Epidermal melanocyte (primary cell): ENCODE measurements around the gene PTP4A2.
"Not testable (repeated sequence)": the region's sequence is repeated elsewhere in the genome, so short reads cannot be mapped to it uniquely, and the experiment has no call there.

Source experiments
- DNase-seq: peaks from one replicate; pipeline ENCODE4 v3.0.0; 2011; ENCODE audit warnings: low spot score; ENCODE audit not compliant: insufficient read length

PTP4A2 gene

DNA sequence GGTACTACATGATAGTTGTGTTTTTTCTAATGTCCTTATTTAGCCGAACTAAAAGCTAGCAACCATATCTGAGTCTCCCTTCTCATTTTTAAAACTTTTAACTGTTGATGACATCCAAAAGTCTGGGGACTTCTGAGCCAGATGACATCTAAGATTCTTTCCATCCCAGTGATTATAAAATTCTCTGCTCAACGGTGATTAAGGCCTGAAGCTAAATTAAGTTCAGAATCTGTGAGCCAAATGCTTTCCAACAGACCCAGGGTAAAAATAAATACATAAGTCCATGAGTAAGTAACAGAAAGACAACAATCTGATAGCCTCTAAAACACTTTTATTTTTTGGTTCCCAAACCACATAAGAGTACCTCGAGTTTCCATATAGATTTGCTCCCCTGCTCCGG lies 13.1 kb upstream of the PTP4A2 start:
- no peak for DNase-seq

DNA sequence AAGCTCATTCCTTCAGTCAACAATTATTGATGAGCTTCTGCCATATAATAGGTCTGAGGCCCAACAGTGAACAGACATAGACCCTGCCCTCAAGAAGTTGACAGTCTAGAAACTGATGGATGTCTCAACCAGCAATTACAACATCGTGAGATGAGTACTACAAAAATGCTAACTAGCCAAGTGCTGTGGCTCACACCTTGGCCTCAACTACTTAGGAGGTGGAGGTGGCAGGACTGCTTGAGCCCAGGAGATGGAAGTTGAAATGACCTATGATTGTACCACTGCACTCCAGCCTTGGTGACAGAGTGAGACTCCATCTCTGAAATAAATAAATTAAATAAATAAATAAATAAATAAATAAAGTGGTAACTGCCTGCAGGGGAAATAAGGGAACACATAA lies 11.7 kb upstream of the PTP4A2 start:
- no peak for DNase-seq

DNA sequence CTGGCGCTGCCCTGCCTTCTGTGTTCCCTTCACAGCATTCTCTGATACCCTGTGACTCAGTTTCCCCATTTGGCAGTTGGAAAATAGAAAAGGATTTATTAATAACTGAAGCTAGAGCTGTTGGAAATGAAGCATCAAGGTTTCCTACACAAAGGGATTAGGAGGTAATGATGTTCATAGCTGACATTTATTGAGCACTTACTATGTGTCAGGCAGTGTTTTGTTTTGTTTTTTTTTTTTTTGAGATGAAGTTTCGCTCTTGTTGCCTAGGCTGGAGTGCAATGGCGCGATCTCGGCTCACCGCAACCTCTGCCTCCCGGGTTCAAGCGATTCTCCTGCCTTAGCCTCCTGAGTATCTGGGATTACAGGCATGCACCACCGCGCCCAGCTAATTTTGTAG lies 7.5 kb upstream of the PTP4A2 start:
- DNase-seq: not testable (repeated sequence)

DNA sequence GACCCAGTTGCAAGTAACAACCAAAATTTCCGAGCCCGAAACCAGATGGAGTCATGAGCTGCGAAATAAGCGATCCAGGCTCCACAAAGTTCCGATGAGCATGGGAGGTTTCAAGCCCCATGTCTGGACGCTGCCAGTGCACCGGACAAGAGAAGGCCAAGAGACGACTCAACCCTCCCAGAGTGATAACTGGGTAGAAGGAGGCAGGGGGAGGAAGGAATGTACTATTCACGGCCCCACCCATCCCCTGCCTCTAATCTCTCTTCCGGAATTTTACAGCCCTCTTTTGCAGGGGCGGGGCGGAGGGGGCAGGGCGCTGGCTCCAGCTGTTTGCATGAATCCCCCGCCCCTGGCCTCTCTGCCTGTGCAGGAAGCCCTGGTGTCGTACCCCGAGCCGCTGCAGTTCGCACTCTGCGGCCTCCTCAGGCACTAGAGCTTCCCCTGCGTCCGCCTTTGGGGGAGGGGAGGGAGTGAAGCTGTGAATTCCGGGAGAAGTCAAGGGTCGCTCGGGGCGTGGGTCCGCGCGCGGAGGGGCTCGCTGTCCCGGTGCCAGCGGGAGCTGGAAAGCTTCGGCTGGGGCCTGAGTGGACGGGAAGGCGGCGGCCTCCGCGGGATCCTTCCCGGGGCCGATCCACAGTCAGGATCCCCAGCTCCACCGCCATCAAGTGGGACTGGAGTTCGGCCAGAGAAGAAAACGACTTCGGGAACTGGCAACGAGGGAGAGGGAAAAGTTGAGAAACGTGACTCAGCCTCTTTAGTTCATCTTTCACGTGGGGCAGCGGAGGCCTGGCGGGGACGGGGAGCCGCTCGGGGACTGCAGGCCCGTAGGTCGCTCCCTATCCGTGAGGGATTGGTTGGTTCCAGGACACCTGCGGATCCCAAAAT lies 6.3 kb upstream of the PTP4A2 start:
- peak; percentile 66 for DNase-seq

DNA sequence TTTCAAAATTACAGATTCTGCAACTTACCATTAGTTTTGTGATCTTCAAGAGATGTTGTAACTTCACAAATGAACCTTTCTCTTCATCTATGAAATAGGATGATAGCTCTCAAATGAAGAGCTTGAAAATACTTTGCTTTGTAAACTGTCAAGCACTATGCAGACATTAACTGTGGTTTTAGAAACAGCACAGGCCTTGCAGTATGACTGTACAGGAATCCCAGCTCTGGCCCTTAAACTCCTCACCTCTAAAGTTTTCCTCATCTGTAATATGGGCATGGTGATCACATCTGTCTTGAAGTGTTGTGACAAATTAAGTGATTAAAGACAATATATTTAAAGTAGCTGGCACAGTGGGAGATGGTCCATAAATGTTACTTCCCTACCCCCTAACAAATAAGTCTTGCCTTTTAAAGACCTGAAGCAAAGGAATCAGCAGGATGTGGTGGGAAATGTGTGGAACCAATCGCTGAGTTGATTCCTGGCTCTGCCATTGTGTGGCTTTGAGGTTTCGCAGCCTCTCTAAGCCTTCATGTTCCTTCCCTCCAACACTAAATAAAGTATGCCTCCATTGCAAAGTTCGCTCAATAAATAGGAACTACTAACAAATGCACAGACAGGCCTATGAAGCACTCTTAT lies 5.5 kb upstream of the PTP4A2 start:
- DNase-seq: no peak

DNA sequence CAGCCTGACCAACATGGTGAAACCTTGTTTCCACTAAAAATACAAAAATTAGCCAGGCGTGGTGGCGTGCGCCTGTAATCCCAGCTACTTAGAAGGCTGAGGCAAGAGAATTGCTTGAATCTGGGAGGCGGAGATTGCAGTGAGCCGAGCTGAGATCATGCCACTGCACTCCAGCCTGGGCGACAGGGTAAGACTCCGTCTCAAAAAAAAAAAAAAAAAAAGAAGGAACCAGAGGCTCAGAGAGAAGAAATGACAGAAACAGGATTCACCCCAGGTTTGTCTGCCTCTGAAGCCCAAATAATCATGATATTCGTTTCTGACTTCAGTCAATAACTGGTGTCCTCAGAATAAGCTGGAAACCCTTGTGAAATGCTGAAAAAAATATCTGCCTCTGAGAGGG lies 3.9 kb upstream of the PTP4A2 start:
- not testable (repeated sequence) for DNase-seq

DNA sequence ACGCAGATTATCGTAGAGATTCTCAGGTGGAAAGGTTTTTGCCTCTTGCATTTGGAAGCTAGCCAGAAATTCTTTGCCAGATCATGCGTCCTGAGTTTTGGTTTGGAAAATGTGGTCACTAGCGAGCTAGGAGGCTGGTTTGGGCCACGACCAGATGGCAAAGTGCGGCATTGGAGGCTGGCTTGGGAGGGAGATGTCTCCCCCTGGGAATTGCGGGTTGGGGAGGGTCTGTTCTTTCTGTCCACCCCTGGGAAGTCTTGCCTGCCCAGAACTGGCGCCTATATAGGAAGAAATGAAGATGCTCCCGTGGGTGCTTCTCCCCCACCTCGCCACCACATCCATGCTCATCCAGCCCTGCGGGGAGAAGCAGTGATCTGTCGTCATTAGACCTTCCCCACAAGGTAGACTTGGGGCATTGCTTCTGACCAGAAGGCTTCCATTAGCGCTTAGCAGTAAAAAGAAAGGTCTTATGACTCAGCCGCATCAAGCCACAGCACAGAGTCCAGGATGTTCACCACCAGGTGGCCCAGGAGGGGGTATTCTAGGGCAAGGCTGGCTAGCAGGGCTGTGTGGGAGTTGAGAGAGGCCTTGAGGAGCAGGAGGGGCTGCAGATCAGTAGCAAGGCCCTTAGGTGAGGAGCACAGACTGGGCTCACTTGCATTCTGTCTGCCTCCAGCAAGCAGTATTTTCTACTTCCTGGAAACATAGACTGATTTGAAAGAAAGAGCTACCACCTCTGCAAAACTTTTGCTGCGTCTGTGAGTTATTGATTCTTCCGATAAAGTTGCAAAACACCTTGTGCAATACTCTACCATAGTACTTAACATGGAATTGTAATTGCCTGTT lies 1.5 kb upstream of the PTP4A2 start:
- DNase-seq: no peak

DNA sequence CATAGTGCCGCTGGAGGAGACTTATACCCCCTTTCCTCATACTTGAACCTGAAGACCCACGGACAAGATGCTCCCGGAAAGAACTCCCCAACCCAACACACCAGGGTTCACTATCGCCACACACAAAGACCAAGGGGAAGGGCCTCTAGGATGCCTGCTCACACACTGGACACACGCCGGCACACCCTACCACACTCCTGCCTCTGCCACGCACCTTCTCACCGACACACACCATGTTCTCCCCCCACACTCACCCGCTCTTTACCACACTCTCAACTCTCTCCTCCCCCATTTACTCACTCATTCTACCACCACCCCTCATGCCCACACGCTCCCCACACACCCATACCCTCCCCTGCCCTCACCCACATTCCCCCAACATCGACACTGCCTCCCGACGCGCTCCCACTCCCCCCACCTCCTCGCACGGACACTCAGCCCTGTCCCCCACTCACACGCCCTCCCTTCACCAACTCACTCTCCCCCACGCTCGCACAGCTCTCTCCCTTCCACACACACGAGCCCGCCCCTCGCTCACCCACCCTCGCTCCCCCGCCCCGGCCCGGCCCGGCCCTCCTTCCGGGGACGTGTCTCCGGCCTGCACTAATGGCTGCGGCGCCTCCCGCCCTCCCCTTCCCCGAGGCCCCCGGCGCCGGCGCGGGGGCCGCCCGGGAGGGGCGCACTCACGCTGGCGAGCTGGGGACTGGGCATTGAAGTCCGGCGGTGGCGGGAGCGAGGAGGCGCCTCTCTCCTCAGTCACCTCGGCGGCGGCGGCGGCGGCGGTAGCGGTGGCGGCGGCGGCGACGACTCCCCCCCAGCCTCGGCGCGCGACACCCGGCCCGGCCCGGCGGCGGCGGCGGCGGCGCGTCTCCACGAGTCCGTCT lies 626 bp downstream of the PTP4A2 start:
- DNase-seq: peak; percentile 66

DNA sequence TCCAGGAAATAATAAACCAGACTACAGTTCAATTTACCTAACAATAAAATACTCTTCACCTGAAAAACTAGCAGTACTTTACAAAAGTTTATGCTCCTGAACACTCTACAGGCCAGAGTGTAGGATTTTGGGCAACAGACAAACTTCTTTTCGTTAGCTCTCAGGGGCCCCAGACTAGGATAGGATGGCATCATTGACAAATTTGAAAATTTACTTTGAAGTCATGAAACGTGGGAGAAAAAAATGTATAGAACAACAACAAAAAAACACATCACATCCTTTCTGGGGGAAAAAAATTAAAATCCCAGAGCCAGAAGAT lies 1.2 kb downstream of the PTP4A2 start:
- no peak for DNase-seq

DNA sequence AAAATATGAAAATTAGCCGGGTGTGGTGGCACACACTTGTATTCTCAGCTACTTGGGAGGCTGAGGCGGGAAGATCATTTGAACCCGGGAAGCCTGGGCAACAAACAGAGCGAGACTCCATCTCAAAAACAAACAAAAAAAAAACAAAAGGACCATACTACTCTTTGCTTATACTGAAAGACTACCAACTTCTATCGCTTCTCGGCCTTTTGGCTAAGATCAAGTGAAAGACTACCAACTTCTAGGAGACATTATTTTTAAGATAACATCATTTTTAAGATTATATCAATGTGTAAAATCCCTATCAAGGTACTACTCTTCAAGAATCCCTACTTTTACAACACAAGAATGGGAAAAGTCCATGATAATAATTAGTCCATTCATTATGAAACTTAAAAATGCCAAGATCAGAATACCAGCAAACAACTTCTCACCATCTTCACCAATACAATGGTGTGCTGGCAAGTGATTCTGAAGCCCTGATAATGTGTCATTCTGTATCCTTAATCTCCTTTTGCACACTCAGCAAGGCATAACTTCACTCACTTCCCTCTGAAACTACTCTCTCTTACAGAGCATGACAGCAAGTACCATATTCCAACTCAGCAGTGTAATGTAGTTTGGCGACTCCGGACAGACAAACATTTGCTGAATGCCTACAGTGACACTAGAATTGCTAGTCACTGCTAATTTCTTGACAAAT lies 1.7 kb downstream of the PTP4A2 start:
- no peak for DNase-seq

DNA sequence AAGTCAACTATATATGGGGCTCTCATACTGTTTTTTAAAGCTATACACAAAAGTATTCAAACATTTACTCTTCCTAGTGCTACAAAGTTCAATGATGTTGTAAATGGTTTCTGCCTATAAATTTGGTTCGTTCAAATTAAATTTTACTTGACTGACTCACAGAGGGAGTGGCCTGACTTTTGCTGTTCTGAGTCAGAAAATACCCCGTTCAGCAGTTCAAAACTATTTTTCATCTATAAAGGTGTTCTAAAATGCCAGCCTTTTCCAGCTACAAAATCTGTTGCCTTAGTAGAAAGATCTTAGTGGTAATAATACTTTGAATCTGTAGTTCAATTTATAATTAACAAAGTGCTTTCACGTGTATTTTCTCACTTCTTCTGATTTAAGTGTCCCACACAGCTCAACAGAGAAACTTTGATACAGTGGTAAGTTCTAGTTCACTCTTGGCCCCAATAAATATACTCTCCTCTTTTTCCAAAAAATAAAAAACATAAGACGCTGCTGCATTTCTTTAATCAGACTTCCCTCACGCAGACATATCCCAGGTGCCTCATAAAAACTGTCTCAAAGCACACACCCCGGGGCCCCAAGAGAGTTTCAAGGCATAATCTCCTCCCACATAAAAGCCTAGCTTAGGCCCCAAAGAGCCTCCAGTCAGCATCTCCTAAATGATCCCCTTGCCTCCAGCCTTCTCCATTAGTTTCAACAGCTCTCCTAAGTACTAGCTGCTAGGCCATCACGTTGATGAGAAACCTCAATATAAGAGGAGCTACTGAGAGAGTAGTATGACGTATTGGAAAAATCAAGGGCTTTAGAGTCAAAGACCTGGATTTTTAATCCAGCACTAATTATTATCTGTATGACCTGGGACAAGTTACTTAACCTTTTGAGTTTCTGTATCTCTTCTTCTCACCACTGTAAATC lies 3.2 kb downstream of the PTP4A2 start:
- no peak for DNase-seq

DNA sequence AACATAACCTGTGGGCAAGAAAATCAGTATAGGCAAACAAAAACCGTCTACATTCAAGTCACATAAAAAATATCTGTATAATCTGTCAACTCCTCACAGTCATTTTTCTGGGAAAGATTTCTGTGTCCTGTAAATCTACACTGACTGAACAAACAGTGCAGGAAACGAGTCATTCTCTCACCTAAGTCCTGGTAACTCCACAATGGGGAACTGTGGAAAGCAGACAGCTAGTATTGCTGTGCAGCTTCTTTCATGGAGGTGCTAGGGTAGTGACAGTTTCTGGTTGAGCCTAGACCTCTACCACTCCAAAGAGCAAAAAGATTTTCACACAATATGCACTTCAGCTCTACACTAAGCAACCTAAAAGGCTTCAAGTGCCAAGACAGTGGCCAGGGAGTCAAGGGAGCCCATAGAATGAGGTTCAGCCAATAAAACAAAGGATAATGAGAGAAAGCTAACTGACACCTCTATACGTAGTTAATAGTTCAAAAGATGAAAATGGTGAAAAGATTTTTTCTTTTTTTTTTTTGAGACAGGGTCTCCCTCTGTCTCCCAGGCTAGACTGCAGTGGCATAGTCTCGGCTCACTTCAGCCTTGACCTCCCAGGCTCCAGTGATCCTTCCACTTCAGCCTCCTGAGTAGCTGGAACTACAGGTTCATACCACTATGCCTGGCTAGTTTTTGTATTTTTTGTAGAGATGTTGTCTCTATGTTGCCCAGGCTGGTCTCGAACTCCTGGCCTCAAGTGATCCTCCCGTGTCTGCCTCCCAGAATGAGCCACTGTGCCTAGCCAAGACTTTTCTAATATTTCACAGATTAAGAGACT lies 5.5 kb downstream of the PTP4A2 start:
- DNase-seq: no peak

DNA sequence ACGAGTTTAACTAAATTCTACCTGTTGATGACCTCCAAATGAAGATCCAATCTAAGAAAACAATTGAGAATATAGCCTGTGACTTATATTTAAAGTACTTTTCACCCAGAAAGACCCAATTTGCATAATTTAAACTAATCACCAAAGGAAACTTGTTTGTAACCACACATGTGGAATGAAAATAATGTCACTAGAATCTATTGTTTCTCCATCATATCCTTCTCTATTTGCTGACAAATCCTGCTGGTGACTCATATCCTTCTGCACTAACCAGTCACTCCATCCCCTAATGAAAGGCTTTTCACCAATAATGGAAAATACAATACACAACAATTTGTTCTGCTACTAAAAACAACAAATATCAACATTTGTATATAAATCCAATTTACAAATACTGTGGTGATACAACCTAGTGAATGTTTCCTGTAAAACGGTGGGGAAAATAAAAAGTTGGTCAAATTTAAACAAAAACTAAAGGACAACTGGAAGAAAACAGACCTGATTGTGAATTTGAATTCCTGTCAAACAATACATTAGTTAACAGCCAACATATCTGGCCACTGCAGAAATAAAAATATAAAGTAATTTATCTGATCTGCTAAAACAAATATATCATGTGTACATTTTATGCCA lies 6.5 kb downstream of the PTP4A2 start:
- no peak for DNase-seq

DNA sequence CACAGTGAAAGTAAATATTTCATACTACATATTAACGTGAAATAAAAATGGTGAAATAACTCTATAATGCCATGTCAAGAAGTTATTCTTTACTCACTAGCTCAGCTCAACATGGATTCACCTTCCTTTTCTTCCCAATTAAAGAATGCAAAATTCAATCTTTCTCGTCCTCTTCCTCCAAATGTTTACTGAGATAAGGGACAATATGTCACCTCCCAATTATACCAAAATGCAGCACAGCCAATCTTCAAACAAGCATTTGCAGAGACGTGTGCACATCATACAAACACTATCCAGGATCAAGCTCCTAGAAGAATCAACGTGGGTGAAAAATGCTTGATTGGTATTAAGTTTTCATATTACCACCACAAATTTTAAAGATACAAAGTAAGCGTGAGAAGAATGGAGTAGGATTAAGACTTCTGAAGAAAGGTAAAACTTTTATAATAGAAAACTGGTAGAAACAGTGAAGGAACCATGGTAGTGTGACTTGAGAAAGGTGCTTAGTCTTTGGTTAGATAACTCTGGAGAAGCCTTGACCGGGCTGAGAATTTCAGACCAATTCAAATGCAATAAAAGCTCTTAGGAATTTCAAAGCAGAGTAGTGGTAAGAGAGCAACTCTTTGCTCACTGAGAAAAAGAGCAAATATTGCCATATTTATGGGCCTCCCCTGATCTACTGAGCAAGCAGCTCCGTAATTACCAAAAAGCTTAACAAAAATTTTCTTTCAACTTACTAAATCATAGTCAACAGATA lies 7.2 kb downstream of the PTP4A2 start:
- DNase-seq: no peak

DNA sequence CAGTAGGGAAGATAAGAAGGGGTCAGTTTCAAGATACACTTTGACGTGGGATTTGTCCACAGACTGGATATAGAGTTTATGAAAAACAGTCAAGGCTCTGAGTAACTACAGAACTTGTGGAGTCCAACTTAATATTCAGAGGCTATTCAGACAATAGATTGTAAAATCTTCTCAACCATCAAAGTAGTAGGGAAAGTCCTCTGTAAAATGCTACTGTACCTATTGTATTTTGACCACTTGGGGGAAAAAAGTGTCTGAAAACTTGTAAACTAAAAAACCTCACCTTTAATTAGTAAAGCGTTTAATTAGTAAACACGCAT lies 10.5 kb downstream of the PTP4A2 start:
- DNase-seq: no peak

DNA sequence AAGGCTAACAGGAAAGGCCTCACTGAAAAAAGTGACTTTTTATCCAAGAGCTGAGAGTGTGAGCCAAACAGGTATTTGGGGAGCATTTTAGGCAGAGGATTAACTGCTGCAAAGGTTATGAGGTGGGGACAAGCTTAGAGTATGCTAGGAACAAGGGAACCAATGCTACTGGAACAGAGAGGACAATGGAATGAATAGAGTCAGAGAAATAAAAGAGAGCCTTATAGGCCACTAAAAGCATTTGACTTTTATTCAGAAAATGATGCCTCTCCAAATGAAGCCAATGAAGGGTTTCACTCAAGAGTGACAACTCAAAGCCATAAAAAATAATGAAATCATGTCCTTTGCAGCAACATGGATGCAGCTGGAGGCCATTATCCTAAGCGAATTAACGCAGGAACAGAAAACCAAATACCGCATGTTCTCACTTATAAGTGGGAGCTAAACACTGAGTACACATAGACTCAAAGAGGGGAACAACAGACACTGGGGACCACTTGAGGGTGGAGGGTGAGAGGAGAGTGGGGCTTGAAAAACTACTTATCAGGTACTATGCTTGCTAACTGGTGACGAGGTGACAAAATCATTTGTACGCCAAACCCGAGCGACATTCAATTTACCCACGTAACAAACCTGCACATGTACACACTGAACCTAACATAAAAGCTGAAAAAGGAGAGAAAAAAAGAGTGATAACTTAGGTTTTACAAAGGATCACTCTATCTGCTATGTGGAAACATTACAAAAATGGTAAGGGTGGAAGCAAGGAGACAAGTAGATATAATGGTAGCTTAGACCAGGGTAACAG lies 11.1 kb downstream of the PTP4A2 start:
- no peak for DNase-seq

DNA sequence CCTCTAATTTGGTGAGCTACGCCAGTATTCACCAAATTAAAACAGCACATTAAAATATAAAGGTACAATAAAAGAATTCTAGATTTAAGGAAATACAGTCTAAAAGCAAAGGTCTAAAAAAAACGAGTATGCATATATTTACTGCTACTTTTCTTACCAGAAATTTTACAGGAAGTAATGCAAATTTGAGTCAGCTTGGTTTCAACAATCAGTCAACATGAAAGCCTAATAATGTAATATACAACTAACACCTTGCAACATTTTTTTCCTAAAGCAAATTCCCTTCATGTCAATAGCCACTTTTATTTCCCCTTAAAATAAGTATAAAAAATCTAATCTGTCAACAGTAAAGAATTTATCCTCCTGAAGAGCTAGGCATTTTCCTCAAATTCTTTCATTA lies 11.9 kb downstream of the PTP4A2 start:
- no peak for DNase-seq
